T follicular helper cell (primary cell): Measurements from ENCODE around the gene TCAIM.
"Not testable (repeated sequence)": the region's sequence is repeated elsewhere in the genome, so short reads cannot be mapped to it uniquely, and the experiment has no call there.

Experiments used
- DNase-seq: peaks from one replicate; pipeline ENCODE4 v3.0.0-alpha.2; 2020; ENCODE audit warnings: low read depth

The TCAIM gene

GRCh38 chr3:44416031-44417030 is 77.8 kb downstream of the TCAIM start:
- no peak for DNase-seq

- DNase-seq: not testable (repeated sequence)
Measured at GRCh38 chr3:44418118-44418517, 79.6 kb downstream of the TCAIM start.

- no peak for DNase-seq
Measured at GRCh38 chr3:44418549-44418948, 80.0 kb downstream of the TCAIM start.

GRCh38 chr3:44419116-44419922 is 80.8 kb downstream of the TCAIM start:
- no peak for DNase-seq

- DNase-seq: no peak
Measured at GRCh38 chr3:44419923-44420650, 81.5 kb downstream of the TCAIM start.

GRCh38 chr3:44420676-44421075 is 82.1 kb downstream of the TCAIM start:
- no peak for DNase-seq

GRCh38 chr3:44421280-44421679 is 82.7 kb downstream of the TCAIM start:
- no peak for DNase-seq

- no peak for DNase-seq
Measured at GRCh38 chr3:44424758-44425157, 86.2 kb downstream of the TCAIM start.

- no peak for DNase-seq
Measured at GRCh38 chr3:44427683-44428082, 89.1 kb downstream of the TCAIM start.

- no peak for DNase-seq
Measured at GRCh38 chr3:44428910-44429309, 90.3 kb downstream of the TCAIM start.

GRCh38 chr3:44429459-44429858 is 90.9 kb downstream of the TCAIM start:
- no peak for DNase-seq

- no peak for DNase-seq
Measured at GRCh38 chr3:44430466-44430865, 91.9 kb downstream of the TCAIM start.

GRCh38 chr3:44434834-44435510 is 96.4 kb downstream of the TCAIM start:
- DNase-seq: no peak

- no peak for DNase-seq
Measured at GRCh38 chr3:44436181-44436580, 97.6 kb downstream of the TCAIM start.

GRCh38 chr3:44437800-44438199 is 99.2 kb downstream of the TCAIM start:
- DNase-seq: no peak

- DNase-seq: peak; percentile 27
Measured at GRCh38 chr3:44439499-44440295, 101.1 kb downstream of the TCAIM start.

- no peak for DNase-seq
Measured at GRCh38 chr3:44442596-44443309, 104.2 kb downstream of the TCAIM start.

- DNase-seq: no peak
Measured at GRCh38 chr3:44444437-44444836, 105.9 kb downstream of the TCAIM start.

GRCh38 chr3:44444896-44445691 is 106.5 kb downstream of the TCAIM start:
- DNase-seq: no peak
